ENCODE results near the gene RNASE1. TPM values are rescaled to one million over a fixed set of nuclear protein-coding genes. Genes with fewer than 3 reads are reported as not detected.

RNASE1 gene
- not detected in 2 replicates for total RNA-seq

DNA sequence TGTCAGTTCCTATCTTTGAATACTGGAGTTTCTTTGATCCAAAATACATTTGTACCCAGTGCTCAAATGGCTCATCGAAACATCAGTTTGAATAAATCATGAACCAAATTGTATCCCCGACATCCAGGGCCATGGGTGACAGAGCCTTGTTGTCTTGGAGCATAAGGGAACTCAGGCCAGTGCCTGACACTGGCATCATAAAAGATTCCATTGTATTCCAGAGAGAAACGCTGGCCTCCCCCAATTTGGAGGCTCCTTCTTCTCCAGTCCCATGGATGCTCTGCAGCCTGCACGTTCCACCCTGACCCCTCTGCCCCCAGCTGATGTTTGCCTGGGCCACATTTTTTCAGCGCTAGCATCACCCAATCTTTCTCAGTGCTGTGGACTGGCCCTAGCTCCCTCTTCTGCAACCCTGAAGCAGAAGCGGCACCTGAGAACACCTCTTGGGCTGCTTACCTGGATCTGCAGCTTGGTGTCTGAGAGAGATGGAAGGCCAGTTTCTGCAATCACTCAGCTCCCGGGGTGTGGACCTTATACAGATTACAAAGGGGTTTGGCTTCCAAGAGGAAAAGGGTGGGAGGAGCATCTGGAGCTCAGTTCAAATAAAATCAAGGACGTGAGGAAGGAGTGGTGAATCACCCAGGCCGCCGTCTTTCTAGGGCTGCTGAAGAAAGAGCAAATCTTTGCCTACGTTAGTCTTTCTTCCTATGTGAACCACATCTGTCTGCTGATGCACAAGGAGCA is at the start of gene RNASE1:
TSS of gene RNASE1 (minus strand) at position 504 of the 744 bp plus-strand sequence. CDS start 776 bp downstream, outside the sequence.

Other genes starting within 250 kb of the RNASE1 start
- gene RNASE9, start 241.8 kb downstream of the RNASE1 start, total RNA-seq: not detected in 2 replicates
- gene RNASE11, start 214.8 kb downstream of the RNASE1 start, total RNA-seq: not detected in 2 replicates
- not detected in 2 replicates for gene RNASE12, start 211.5 kb downstream of the RNASE1 start, total RNA-seq
- gene OR6S1, start 161.2 kb downstream of the RNASE1 start, total RNA-seq: not detected in 2 replicates
- 12.1 and 12.9 TPM in 2 replicates for gene RNASE4, start 118.3 kb downstream of the RNASE1 start, total RNA-seq
- gene ANG, start 114.1 kb downstream of the RNASE1 start, total RNA-seq: 6.7 and 7.9 TPM in 2 replicates
- not detected in 2 replicates for gene EDDM3A, start 57.0 kb downstream of the RNASE1 start, total RNA-seq
- not detected in 2 replicates for gene EDDM3B, start 34.4 kb downstream of the RNASE1 start, total RNA-seq
- gene RNASE6, start 21.6 kb downstream of the RNASE1 start, total RNA-seq: not detected in 2 replicates
- not detected in 2 replicates for gene RNASE3, start 88.5 kb upstream of the RNASE1 start, total RNA-seq
- gene RNASE2, start 152.6 kb upstream of the RNASE1 start, total RNA-seq: not detected in 2 replicates
- gene METTL17, start 187.1 kb upstream of the RNASE1 start, total RNA-seq: 81.0 and 82.7 TPM in 2 replicates
- gene SLC39A2, start 196.4 kb upstream of the RNASE1 start, total RNA-seq: not detected in 2 replicates
- gene NDRG2, start 222.2 kb upstream of the RNASE1 start, total RNA-seq: 1.3 and 1.5 TPM in 2 replicates
- gene TPPP2, start 227.4 kb upstream of the RNASE1 start, total RNA-seq: not detected in 2 replicates
- not detected in 2 replicates for gene RNASE13, start 232.0 kb upstream of the RNASE1 start, total RNA-seq
- not detected in 2 replicates for gene RNASE7, start 239.5 kb upstream of the RNASE1 start, total RNA-seq